ENCODE data around the gene ETV6.

DNA sequence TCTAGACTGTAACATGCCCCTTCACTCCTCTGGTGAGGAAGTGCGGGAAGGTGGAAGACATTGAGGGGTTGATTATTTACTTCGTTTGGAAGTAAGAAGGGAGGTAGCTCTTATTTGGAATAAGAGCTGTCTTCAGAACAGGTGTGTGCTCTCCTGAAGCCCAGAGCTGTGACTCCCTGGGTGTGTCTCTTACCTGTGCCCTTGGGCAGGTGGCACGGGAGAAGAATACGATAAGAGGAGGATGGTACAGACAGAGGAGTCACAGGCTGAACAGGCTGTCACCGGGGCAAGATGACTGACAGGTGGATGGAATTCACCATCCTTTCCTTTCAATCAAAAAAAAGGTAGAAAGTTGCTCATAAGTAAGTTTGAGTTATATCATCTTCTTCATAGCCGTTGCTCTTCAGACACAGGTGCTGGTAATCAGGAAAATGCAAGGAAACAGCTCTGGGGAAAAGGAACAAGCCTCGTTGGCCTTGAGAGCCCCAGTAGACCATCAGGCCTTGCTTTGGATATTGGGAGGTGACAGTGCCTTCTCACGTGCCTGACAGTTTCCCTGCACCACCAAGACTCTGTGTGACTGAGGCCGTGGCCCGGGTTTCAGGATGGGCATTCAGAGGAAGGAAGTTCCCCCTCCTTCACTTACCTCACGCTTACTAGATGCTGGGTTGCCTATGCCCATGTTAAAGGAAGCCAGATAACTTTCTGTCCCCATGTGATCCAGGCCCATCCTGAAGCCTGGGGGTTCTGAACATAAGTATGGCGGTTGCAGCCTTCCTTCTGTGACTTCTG lies 120.4 kb downstream of the ETV6 start:
- TF ChIP-seq, protein P1, sequence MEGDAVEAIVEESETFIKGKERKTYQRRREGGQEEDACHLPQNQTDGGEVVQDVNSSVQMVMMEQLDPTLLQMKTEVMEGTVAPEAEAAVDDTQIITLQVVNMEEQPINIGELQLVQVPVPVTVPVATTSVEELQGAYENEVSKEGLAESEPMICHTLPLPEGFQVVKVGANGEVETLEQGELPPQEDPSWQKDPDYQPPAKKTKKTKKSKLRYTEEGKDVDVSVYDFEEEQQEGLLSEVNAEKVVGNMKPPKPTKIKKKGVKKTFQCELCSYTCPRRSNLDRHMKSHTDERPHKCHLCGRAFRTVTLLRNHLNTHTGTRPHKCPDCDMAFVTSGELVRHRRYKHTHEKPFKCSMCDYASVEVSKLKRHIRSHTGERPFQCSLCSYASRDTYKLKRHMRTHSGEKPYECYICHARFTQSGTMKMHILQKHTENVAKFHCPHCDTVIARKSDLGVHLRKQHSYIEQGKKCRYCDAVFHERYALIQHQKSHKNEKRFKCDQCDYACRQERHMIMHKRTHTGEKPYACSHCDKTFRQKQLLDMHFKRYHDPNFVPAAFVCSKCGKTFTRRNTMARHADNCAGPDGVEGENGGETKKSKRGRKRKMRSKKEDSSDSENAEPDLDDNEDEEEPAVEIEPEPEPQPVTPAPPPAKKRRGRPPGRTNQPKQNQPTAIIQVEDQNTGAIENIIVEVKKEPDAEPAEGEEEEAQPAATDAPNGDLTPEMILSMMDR (IDR thresholded peaks at IDR 0.05) = no peak
- TF ChIP-seq POLR2A (IDR thresholded peaks at IDR 0.05) (no peak), POLR2AphosphoS5 (IDR thresholded peaks at IDR 0.05) (no peak)
